Smooth muscle cell (in vitro differentiated cells): ENCODE measurements around the gene ANKRD27. TPM values are rescaled to one million over a fixed set of nuclear protein-coding genes. Genes with fewer than 3 reads are reported as not detected.

Source experiments
- DNase-seq: peaks from one replicate; lab custom pipeline; 2025; ENCODE audit not compliant: unreplicated experiment; lab: John Stamatoyannopoulos, UW
- H2AFZ ChIP-seq: fragments of 200-600 bp; sonication (generic); 2 replicates; pipeline ENCODE4 v1.6.0; 2016; ENCODE audit warnings: antibody characterized with exemption, low read depth, mild to moderate bottlenecking
- H3F3A ChIP-seq: fragments of 200-600 bp; sonication (generic); 2 replicates; pipeline ENCODE4 v1.6.0; 2017; ENCODE audit warnings: antibody characterized with exemption, low read depth
- H3K27ac ChIP-seq: fragments of 200-600 bp; sonication (generic); 2 replicates; pipeline ENCODE4 v1.5.1; 2016; ENCODE audit warnings: low read depth, mild to moderate bottlenecking
- H3K27me3 ChIP-seq: fragments of 200-600 bp; sonication (generic); 2 replicates; pipeline ENCODE4 v1.6.1; 2016; ENCODE audit warnings: low read depth, mild to moderate bottlenecking
- H3K36me3 ChIP-seq: fragments of 200-600 bp; sonication (generic); 2 replicates; pipeline ENCODE4 v1.5.1; 2016; ENCODE audit warnings: low read depth
- H3K4me1 ChIP-seq: fragments of 200-600 bp; sonication (generic); 2 replicates; pipeline ENCODE4 v1.5.1; 2016; ENCODE audit warnings: low read depth
- H3K4me2 ChIP-seq: fragments of 200-600 bp; sonication (generic); 2 replicates; pipeline ENCODE4 v1.6.0; 2016; ENCODE audit warnings: mild to moderate bottlenecking
- H3K4me3 ChIP-seq: fragments of 200-600 bp; sonication (generic); 2 replicates; pipeline ENCODE4 v1.5.1; 2016; ENCODE audit warnings: mild to moderate bottlenecking
- H3K79me2 ChIP-seq: fragments of 200-600 bp; sonication (generic); 2 replicates; pipeline ENCODE4 v1.6.0; 2016; ENCODE audit warnings: low read depth, mild to moderate bottlenecking
- H3K9ac ChIP-seq: fragments of 200-600 bp; sonication (generic); 2 replicates; pipeline ENCODE4 v1.6.0; 2016; ENCODE audit warnings: low read depth
- H3K9me3 ChIP-seq: fragments of 200-600 bp; sonication (generic); replicated peaks from 2 replicates; pipeline ENCODE4 v1.5.1; 2016; ENCODE audit warnings: low read depth
- H4K20me1 ChIP-seq: fragments of 200-600 bp; sonication (generic); 2 replicates; pipeline ENCODE4 v1.6.0; 2016; ENCODE audit warnings: low read depth
- CTCF ChIP-seq: fragments of 200-600 bp; sonication (generic); IDR thresholded peaks from 2 replicates; pipeline ENCODE4 v1.5.1; 2017; ENCODE audit warnings: borderline replicate concordance, mild to moderate bottlenecking, antibody characterized with exemption; ENCODE audit not compliant: insufficient read depth, poor library complexity, severe bottlenecking
- WGBS: methylation state at CpG from one replicate; pipeline ENCODE4 v1.1.7; 2016; ENCODE audit warnings: low lambda C conversion rate; 5-methylcytosine and 5-hydroxymethylcytosine counted together
- polyA plus RNA-seq: library from polyadenylated mRNA; unstranded; fragments of >200 nt; fragmentation: Nextera tagmentation; extraction: Ambion mirVana; gene quantifications from 2 replicates; pipeline ENCODE4 v1.2.1, GENCODE V29; 2016
- total RNA-seq: library from RNA; depleted of rRNA; stranded (reverse); fragments of >200 nt; gene quantifications from 2 replicates; pipeline ENCODE4 v1.2.3, GENCODE V29; 2014

Gene ANKRD27
- total and polyA plus RNA-seq, 2 experiments from 2014 or later = 7.7 to 19.7 TPM

GRCh38 chr19:32688311-32688710 lies 13.3 kb upstream of the ANKRD27 start:
- peaks cover 9% of the 10 kb centered on the region for H3F3A ChIP-seq
- no peak for DNase-seq
- no peaks in the 10 kb centered on the region for H3K9me3 ChIP-seq
- TF ChIP-seq CTCF = no peak
- peaks cover 14% of the 10 kb centered on the region for H3K79me2 ChIP-seq
- no peaks in the 10 kb centered on the region for H3K36me3 ChIP-seq
- H3K9ac ChIP-seq = no peak overlapping the region
- WGBS = 96% methylated on average over 1 of the region's 1 CpG
- no peaks in the 10 kb centered on the region for H3K27me3 ChIP-seq
- no peak overlapping the region for H3K4me3 ChIP-seq
- H4K20me1 ChIP-seq = no peaks in the 10 kb centered on the region
- H3K4me1 ChIP-seq = peaks cover 9% of the 10 kb centered on the region
- H3K4me2 ChIP-seq = no peak overlapping the region
- no peak overlapping the region for H3K27ac ChIP-seq
- no peak overlapping the region for H2AFZ ChIP-seq

GRCh38 chr19:32687681-32688080 lies 12.7 kb upstream of the ANKRD27 start:
- Histone ChIP-seq H3K36me3 (no peaks in the 10 kb centered on the region), H3K4me1 (peaks cover 5% of the 10 kb centered on the region), H3K9ac (no peak overlapping the region), H3K79me2 (peaks cover 8% of the 10 kb centered on the region), H3K9me3 (no peaks in the 10 kb centered on the region), H3K27ac (no peak overlapping the region), H3F3A (peaks cover 9% of the 10 kb centered on the region), H3K27me3 (no peaks in the 10 kb centered on the region), H3K4me3 (no peak overlapping the region), H4K20me1 (no peaks in the 10 kb centered on the region), H2AFZ (no peak overlapping the region), H3K4me2 (no peak overlapping the region)
- no peak for DNase-seq
- TF ChIP-seq CTCF = no peak
- 92% methylated on average over 4 of the region's 4 CpGs for WGBS

- no peak overlapping the region for H3K27ac ChIP-seq
- peaks cover under 1% of the 10 kb centered on the region for H3K79me2 ChIP-seq
- no peak for DNase-seq
- H3K4me2 ChIP-seq = no peak overlapping the region
- TF ChIP-seq CTCF = no peak
- no peaks in the 10 kb centered on the region for H3K36me3 ChIP-seq
- H3K4me1 ChIP-seq = no peaks in the 10 kb centered on the region
- no peak overlapping the region for H3K9ac ChIP-seq
- no peaks in the 10 kb centered on the region for H3K27me3 ChIP-seq
- H4K20me1 ChIP-seq = no peaks in the 10 kb centered on the region
- no peak overlapping the region for H3K4me3 ChIP-seq
- WGBS = 92% methylated on average over 6 of the region's 6 CpGs
- peaks cover 9% of the 10 kb centered on the region for H3F3A ChIP-seq
- H3K9me3 ChIP-seq = no peaks in the 10 kb centered on the region
- no peak overlapping the region for H2AFZ ChIP-seq
Measured at GRCh38 chr19:32686847-32687475, 12.0 kb upstream of the ANKRD27 start.

GRCh38 chr19:32682317-32682716 lies 7.3 kb upstream of the ANKRD27 start:
- H3K27me3 ChIP-seq = peaks cover 2% of the 10 kb centered on the region
- no peaks in the 10 kb centered on the region for H3K9me3 ChIP-seq
- no peak overlapping the region for H3K9ac ChIP-seq
- H3K27ac ChIP-seq = no peak overlapping the region
- WGBS = 83% methylated on average over 4 of the region's 4 CpGs
- no peak overlapping the region for H3K4me2 ChIP-seq
- TF ChIP-seq CTCF = no peak
- H2AFZ ChIP-seq = no peak overlapping the region
- peaks cover 3% of the 10 kb centered on the region for H4K20me1 ChIP-seq
- H3K36me3 ChIP-seq = no peaks in the 10 kb centered on the region
- H3K4me1 ChIP-seq = peaks cover 2% of the 10 kb centered on the region
- no peak for DNase-seq
- H3F3A ChIP-seq = peaks cover 6% of the 10 kb centered on the region
- no peak overlapping the region for H3K4me3 ChIP-seq
- no peaks in the 10 kb centered on the region for H3K79me2 ChIP-seq
